T-helper 2 cell (primary cell): ENCODE results near the gene C6orf52.
A peak's percentile ranks its signal among the peaks of the same experiment; 100 is the strongest.
"Not testable (repeated sequence)": the region's sequence is repeated elsewhere in the genome, so short reads cannot be mapped to it uniquely, and the experiment has no call there.

Experiments used
- DNase-seq, 5 experiments: peaks; one replicate each; pipeline versions ENCODE4 v3.0.0 to v3.0.0-alpha.2; 2012 to 2022
- total RNA-seq, 2 donors: gene quantifications; one replicate each; lab custom pipeline; 2026; lab: John Stamatoyannopoulos, UW

The C6orf52 gene
- 0.61 to 0.62 reads per million in 2 donors for total RNA-seq

DNA sequence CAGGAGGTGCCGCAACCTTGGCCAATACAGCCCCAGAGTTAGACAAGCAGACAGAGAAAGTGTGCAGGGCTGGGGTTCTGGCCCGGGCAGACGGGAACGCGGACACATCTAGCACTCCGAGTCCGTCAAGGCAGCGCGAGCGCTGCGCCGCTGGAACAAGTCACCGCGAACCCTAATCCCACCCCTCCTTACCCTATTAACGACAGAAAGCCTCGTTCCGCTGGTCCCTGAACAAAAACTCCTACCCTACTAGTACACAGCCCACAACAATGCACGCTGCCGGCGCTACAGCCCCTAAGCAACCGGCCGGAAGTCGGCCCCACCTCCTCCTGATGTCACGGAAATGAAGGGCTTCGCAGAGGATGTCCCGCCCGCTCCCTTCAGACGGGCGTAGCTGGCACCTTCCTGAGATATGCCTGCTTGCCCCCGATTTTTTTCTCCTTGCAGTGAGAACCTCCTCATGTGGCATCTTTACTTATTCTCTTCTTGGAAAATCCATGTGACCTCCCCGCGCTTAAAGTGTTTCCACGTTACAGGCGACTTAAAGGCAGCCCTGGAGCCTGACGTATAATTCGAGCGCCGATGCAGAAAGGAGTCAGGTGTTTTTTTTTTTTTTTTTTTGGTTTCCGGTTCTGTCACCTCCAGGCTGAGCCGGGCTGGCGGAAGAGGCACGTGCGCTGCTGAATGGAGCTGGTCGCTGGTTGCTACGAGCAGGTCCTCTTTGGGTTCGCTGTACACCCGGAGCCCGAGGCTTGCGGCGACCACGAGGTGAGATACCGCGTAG lies at the start of gene C6orf52, which contains the start of gene PAK1IP1:
C6orf52 (minus strand) TSS at position 315 of the 784 bp plus-strand sequence. CDS start 7,066 bp downstream, outside the sequence.
PAK1IP1 (plus strand) TSS at position 671 of the 784 bp plus-strand sequence; CDS start at position 685, 14 bp downstream.
- peak; percentile 80 to 97 (median 90) for DNase-seq

DNA sequence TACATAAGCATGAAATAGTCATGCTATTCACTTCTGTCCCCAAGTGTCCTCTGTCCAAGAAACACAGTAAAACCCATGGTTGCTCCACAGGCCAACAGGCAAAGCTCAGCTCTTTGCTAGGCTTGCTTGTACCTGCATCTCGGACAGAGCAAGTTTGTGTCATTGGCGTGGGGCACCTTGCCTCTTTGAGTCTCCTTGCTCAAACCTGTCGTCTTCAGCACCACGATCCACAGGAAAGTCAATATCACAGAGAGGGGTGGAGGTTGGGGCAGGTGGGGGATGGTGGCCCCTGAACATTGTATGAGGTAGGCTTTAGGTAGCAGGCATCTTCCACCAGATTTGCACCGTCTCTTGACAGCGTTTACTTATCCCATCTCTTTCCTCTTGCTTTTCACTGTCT lies 49.1 kb upstream of the C6orf52 start:
- DNase-seq: no peak

DNA sequence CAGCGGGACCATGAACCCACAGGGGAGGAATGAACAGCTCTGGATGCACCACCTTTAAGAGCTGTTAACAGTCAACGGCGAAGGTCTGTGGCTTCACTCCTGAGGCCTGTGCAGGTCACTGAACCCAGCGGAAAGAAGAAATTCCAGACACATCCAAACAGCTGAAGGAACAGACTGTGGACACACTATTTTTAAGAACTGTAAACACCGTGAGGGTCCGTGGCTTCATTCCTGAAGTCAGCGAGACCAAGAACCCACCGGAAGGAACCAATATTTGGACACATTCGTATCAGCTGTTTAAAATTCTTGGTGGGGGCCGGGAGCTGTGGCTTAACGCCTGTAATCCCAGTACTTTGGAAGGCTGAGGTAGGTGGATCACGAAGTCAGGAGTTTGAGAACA lies 47.8 kb upstream of the C6orf52 start:
- no peak for DNase-seq

DNA sequence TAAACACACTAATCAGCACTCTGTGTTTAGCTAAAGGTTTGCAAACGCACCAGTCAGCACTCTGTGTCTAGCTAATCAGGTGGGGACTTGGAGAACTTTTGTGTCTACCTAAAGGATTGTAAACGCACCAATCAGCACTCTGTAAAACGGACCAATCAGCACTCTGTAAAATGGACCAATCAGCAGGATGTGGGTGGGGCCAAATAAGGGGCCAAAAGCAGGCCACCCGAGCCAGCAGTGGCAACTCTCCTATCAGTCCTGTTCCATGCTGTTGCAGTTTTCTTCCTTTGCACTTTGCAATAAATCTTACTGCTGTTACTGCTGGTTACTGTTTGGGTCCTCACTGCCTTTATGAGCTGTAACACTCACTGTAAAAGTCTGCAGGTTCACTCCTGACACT lies 47.2 kb upstream of the C6orf52 start:
- not testable (repeated sequence) for DNase-seq

DNA sequence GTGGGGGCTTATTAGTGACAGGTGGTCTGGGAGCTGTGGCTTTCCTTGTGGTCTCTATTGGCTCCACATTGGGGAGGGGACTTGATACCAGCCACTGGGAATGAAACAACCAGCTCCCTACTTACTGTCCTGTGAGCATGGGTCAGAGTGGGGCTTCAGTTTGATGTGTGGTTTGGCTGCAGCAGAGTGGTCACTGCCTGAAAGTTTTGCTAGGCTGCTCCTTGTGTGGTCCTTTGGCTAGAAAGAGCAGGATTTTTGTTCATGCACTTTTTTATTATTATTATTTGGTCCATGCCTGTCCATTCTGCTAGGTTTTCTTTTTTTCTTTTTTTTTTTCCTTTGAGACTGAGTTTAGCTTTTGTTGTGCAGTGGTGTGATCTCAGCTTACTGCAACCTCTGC lies 45.6 kb upstream of the C6orf52 start:
- DNase-seq: no peak

DNA sequence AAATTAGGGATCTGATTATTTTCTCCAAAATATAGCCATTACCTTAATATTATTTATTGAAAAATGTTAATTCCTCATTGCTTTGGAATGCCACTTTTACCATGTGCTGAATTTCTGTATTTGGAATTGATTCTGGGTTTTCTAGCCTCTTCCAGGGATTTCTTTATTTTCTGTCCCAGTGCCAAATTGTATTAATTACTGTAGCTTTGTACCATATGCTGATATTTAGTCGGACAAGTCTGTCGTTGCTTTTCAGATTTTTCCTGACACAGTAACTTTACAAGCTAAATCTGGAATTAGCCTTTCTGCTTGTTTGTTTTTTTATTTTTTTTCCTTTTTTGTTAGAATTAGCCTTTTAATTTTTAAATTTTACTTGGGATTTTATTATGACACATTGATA lies 42.3 kb upstream of the C6orf52 start:
- no peak for DNase-seq

DNA sequence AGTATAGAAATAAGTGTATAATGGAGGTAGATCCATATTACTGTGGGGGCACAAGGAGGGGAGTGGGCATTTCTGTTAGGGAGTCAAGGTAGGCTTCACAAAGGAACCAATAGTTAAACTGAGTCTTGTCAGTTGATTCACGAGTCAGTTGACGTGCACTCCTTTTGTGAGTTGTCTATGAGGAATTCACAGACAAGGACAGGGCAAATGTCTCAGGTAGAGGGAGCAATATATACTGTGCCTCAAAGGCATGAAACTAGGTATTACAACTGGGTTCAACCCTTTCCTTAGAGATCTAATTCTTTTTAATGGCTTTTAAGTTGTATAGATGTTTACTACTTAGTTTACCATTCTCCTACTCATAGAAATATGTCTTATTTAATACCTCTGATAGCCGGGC lies 39.4 kb upstream of the C6orf52 start:
- no peak for DNase-seq

DNA sequence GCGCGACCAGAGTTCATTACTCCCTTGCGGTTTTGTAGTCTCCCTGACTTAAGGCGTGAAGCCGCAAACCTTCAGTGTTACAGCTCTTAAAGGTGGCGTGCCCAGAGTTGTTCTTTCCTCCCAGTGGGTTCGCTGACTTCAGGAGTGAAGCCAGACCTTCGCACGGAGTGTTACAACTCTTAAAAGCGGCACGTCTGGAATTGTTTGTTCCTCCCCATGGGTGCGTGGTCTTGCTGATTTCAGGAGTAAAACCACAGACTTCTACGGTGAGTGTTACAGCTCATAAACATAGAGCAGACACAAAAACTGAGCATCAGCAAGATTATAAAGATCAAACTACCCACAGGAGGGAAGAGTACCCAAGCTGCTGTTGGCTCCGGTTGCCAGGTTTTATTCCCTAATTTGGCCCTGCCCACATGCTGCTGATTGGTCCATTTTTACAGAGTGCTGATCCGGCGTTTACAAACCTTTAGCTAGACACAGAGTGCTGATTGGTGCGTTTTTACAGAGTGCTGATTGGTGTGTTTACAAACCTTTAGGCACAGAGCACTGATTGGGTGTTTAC lies 38.8 kb upstream of the C6orf52 start:
- peak in 1 of 5 experiments; percentile 51 for DNase-seq

DNA sequence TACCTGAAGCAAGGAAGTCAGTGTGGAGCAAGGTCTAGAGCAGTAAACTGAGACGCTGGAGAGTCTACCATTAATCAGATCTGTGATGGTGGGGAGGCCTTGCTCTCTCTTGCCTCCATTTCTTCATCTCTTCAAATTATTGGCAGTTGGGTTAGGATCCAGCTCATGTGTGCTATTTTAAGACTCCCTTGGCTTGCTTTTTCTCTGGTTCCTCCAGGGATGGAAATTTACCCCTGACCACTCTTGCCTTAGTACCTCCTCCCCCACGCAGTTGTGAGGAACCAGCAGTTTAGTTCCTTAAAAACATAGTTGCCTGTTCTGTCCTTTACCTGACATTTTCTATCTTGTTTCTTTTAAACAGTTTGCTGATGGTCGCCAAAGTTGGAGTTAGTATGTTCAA lies 35.8 kb upstream of the C6orf52 start:
- DNase-seq: no peak

DNA sequence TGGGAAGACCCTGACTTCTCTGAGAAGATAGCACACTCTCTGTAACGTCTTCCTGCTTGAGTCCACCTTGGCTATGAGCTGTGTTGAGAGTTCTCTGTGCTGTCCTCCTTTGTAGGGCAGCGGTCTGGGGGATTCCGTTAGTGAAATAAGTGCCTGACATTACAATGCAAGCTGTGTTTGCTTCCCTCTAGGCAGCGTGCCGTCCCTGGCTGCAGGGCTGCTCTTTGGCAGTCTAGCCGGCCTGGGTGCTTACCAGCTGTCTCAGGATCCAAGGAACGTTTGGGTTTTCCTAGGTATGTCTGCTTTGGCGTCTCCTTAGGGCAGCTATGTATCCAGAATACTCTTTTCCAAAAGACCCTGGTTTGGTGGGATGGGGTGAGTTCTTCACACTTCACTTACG lies 31.3 kb upstream of the C6orf52 start:
- DNase-seq: no peak

DNA sequence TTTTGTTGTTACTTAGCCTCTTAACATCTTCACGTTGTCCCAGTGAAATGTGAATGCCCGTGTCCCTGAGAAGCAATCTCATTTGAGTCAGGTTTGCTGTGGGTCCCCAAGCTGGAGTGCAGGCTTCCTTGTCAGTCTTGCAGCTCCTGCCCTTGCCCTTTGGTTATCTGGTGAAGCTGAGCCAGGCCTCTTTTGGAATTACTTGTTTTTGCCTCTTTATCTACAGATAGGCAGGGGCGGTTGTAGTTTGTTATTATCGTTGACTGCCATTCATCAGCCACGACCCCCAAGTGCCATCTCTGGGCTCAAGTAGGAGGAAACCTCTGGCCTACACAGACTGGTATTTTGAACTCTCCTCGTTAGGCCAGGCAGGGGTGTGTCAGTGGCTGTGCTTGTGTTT lies 30.6 kb upstream of the C6orf52 start:
- no peak for DNase-seq

DNA sequence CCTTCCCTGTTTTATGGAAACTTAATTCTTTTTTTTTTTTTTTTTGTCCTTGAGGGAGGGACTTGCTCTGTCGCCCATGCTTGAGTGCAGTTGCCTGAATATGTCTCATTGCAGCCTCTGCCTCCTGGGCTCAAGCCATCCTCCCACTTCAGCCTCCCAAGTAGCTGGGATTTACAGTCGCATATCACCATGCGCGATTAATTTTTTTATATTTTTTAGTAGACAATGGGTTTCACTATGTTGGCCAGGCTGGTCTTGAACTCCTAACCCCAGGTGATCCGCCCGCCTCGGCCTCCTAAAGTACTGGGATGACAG lies 29.1 kb upstream of the C6orf52 start:
- DNase-seq: peak in 1 of 5 experiments; percentile 21

DNA sequence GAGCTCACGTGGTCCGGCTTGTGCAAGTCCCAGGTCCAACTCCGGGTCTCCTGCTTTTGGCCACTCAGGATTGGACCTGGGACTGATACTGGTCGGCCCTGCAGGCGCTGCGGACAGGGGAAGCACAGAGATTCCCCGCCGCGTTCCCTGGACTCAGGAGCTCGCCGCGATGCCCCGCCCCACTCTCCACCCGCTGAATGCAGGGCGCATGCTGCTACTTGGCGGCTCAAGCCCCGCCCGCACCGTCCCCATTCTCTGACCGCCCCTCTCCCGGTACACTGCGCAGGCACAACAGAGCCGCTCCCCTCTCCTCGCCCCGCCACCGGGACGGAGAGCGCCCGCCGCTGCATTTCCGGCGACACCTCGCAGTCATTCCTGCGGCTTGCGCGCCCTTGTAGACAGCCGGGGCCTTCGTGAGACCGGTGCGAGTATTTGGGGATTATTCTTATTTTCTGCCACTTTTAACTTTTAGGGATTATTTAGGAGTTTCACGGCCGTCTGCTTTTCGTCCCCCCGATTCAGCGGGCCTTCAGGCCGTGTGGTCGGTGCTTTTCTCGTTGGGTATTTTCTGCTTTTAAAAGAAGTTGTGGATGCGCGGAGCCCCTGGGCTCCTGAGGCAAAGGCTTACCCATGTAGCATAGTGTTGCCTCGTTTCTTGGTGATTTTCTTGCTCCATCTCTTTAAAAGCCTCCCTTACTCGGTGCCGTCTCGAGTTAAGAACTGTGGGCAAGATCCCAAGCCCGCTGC lies 28.6 kb upstream of the C6orf52 start, which contains the start of gene TMEM14C:
TMEM14C (plus strand) TSS at position 251 of the 747 bp plus-strand sequence. CDS start 1,544 bp downstream, outside the sequence.
- DNase-seq: peak; percentile 59 to 90 (median 76)

DNA sequence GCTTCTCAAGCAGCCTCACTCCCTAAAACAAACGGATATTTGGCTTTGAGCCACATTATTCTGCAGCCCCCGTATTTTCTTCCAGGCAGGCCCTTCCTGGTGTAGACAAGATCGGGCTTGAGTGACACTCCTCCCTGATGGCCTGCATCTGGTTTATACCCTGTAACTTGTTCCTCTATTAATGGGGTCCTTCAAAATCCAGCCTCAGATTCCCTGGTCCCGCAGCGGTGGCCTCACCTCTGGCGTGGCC lies 28.1 kb upstream of the C6orf52 start:
- no peak for DNase-seq

DNA sequence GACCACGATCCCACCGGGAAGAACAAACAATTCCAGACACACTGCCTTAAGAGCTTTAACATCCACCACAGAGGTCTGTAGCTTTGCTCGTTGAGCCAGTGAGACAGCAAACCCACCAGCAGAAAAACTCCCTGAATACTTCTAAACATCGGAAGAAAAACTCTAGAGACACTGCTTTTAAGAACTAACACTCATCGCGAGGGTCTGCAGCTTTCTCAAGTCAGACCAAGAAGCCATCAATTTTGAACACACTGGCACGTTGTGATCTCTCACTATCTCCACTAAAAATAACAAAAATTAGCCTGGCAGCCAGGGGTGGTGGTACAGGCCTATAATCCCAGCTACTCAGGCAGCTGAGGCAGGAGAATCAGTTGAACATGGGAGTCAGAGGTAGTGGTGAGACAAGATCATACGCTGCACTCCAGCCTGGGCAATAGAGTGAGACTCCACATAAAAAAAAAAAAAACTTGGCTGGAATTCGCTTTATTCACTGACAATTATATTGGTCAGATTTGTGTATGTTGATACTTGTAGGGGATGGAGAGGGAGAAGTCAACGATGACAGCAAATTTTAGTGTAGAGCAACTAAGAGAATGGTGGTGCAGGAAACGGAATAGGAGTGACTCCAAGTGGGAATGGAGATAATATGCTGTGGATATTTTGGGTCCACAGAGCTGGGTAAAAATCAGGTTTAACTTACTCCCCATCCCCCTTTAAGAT lies 27.6 kb upstream of the C6orf52 start:
- no peak for DNase-seq

DNA sequence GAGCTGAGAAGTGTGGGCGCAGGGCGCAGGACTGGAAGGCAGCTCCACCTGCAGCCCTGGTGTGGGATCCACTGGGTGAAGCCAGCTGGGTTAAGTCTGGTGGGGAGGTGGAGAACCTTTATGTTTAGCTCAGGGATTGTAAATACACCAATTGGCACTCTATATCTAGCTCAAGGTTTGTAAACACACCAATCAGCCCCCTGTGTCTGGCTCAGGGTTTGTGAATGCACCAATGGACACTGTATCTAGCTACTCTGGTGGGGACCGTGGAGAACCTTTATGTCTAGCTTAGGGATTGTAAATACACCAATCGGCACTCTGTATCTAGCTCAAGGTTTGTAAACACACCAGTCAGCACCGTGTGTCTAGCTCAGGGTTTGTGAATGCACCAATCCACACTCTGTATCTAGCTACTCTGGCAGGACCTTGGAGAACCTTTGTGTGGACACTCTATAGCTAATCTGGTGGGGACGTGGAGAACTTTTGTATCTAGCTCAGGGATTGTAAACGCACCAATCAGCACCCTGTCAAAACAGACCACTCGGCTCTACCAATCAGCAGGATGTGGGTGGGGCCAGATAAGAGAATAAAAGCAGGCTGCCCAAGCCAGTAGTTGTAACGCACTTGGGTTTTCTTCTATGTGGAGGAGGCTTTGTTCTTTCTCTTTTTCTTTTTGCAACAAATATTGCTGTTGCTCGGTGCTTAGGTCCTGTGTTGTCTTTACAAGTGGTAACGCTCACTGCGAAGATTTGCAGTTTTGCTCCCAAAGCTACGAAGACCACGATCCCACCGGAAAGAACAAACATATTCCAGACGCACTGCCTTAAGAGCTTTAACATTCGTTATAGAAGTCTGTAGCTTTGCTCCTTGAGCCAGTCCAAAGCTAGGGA lies 26.8 kb upstream of the C6orf52 start:
- DNase-seq: peak in 1 of 5 experiments; percentile 69

DNA sequence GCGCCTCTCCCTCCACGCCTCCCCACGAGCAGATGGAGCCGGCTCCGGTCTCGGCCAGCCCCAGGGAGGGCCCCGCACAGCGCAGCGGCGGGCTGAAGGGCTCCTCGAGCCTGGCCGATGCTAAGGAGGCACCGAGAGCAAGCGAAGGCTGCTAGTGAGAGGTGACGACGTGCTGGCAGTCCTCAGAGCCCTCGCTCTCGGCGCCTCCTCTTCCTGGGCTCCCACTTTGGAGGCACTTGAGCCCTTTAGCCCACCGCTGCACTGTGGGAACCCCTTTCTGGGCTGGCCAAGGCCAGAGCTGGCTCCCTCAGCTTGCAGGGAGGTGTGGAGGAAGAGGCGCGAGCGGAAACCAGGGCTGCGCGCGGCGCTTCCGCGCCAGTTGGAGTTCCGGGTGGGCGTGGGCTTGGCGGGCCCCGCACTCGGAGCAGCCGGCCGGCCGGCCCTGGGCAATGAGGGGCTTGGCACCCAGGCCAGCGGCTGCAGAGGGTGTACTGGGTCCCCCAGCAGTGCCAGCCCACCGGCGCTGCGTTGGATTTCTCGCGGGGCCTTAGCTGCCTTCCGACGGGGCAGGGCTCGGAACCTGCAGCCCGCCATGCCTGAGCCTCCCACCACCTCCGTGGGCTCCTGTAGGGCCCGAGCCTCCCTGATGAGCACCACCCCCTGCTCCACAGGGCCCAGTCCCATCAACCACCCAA lies 26.0 kb upstream of the C6orf52 start:
- DNase-seq: peak; percentile 31 to 78 (median 47)

DNA sequence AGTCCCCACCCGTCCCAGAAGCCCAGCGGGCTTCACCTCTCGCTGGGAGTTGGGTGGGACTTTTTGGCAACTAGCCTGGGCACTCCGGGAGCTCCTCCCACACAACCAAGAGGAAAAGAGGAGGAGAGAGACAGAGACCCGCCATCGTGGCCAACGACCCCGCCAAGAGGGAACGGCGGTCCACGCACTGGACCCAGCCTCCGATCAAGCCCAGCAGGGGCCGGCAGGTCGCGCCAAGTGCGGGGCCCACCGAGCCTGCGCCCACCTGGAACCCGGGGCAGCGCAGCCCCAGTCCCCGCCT lies 25.5 kb upstream of the C6orf52 start:
- DNase-seq: no peak

DNA sequence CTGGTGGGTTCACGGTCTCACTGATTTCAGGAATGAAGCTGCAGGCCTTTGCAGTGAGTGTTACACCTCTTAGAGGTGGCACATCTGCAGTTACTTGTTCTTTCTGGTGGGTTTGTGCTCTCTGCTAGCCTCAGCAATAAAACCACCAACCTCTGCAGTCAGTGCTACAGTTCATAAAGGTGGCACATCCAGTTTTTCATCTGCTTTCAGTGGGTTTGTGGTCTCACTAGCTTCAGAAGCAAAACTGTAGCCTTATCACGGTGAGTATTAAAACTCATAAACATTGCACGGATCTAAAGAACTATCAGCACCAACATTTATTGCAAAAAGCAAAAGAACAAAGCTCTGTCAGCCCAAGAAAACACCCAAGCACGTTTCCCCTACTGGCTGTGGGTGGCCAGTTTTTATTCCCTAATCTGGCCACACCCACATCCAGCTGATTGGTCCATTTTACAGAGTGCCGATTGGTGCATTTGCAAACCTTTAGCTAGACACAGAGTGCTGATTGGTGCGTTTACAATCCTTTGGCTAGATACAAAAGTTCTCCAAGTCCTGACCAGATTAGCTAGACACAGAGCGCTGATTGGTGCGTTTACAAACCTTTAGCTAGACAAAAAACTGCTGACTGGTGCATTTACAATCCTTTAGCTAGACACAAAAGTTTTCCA lies 25.0 kb upstream of the C6orf52 start:
- DNase-seq: peak in 3 of 5 experiments; percentile 8 to 96 (median 43)

DNA sequence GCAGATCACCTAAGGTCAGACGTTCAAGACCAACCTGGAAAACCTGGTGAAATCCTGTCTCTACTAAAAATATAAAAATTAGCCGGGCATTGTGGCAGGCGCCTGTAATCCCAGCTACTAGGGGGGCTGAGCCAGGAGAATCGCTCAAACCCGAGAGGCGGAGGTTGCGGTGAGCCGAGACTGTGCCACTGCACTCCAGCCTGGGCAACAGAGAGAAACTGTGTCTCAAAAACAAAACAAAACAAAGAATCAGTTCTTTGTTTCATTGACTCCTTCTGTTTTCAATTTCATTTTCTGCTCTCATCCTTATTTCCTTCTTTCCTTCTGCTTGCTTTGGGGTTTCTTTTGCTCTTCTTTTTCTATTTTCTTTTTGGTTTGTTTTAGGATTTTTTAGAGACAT lies 19.5 kb upstream of the C6orf52 start:
- DNase-seq: no peak

DNA sequence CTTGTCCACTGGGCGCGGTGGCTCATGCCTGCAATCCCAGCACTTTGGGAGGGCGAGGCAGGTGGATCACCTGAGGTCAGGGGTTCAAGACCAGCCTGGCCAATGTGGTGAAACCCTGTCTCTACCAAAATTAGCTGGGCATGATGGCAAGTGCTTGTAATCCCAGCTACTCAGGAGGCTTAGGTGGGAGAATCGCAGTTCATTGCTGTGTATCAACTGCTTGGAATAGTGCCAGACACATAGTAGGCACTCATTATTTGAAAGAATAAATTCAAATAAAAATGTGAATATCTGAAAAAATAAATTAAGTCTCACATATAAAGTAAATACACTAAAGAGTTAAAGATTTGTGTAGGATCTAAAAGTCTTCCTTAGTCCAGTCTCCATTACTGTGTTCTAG lies 2.2 kb upstream of the C6orf52 start:
- DNase-seq: no peak
